ENCODE results near the gene CLPTM1.

CLPTM1 gene

GRCh38 chr19:45032421-45032820 is 77.2 kb downstream of the CLPTM1 start:
- Histone ChIP-seq H4K20me1 (ENCODE audit: low read depth, low read length) (no peaks in the 10 kb centered on the region), H3K27me3 (ENCODE audit: low read length) (no peaks in the 10 kb centered on the region), H3K79me2 (ENCODE audit: insufficient read depth, low read length) (0 out of 2 replicates have a peak, but pooled peaks cover 3% of the 10 kb centered on the region), H3K9me3 (ENCODE audit: insufficient read depth, low read length) (no peaks in the 10 kb centered on the region), H3K36me3 (ENCODE audit: low read length) (peaks cover 16% of the 10 kb centered on the region), H3K9ac (ENCODE audit: low read length) (no peak overlapping the region), H3F3A (ENCODE audit: insufficient read depth) (peaks cover 13% of the 10 kb centered on the region), H3K4me2 (ENCODE audit: low read depth, low read length, poor library complexity, severe bottlenecking) (no peak overlapping the region), H3K9me2 (replicated peaks; ENCODE audit: insufficient read depth, low read length) (no peaks in the 10 kb centered on the region), H3K27ac (ENCODE audit: low read depth, low read length) (no peak overlapping the region), H3K4me3 (ENCODE audit: insufficient read depth, low read length, poor library complexity, severe bottlenecking) (no peak overlapping the region), H2AFZ (ENCODE audit: low read depth, low read length, severe bottlenecking) (no peak overlapping the region)
- no peak for TF ChIP-seq EZH2phosphoT487 (conservative IDR thresholded peaks at IDR 0.05; ENCODE audit: low read length)
- no peak for TF ChIP-seq CTCF (IDR thresholded peaks at IDR 0.05; ENCODE audit: insufficient read depth, low read length, poor library complexity, severe bottlenecking)

- Histone ChIP-seq H3K79me2 (ENCODE audit: insufficient read depth, low read length) (peaks cover 22% of the 10 kb centered on the region), H3K9me3 (ENCODE audit: insufficient read depth, low read length) (no peaks in the 10 kb centered on the region), H3K27ac (ENCODE audit: low read depth, low read length) (no peak overlapping the region), H3F3A (ENCODE audit: insufficient read depth) (peaks cover 15% of the 10 kb centered on the region), H3K27me3 (ENCODE audit: low read length) (no peaks in the 10 kb centered on the region), H4K20me1 (ENCODE audit: low read depth, low read length) (peaks cover 5% of the 10 kb centered on the region; the same call in 1 of the 2 replicates), H3K9me2 (replicated peaks; ENCODE audit: insufficient read depth, low read length) (no peaks in the 10 kb centered on the region), H3K9ac (ENCODE audit: low read length) (no peak overlapping the region), H3K4me3 (ENCODE audit: insufficient read depth, low read length, poor library complexity, severe bottlenecking) (no peak overlapping the region), H3K36me3 (ENCODE audit: low read length) (peaks cover 8% of the 10 kb centered on the region), H2AFZ (ENCODE audit: low read depth, low read length, severe bottlenecking) (no peak overlapping the region), H3K4me2 (ENCODE audit: low read depth, low read length, poor library complexity, severe bottlenecking) (no peak overlapping the region)
- no peak for TF ChIP-seq EZH2phosphoT487 (conservative IDR thresholded peaks at IDR 0.05; ENCODE audit: low read length)
- no peak for TF ChIP-seq CTCF (IDR thresholded peaks at IDR 0.05; ENCODE audit: insufficient read depth, low read length, poor library complexity, severe bottlenecking)
Observed at GRCh38 chr19:45035755-45036154, 80.6 kb downstream of the CLPTM1 start.

GRCh38 chr19:45037393-45038169 is 82.4 kb downstream of the CLPTM1 start:
- no peaks in the 10 kb centered on the region for H3K9me3 ChIP-seq (ENCODE audit: insufficient read depth, low read length)
- H3K4me2 ChIP-seq (ENCODE audit: low read depth, low read length, poor library complexity, severe bottlenecking): no peak overlapping the region
- H3K4me3 ChIP-seq (ENCODE audit: insufficient read depth, low read length, poor library complexity, severe bottlenecking): no peak overlapping the region
- H3K27ac ChIP-seq (ENCODE audit: low read depth, low read length): no peak overlapping the region
- H3K27me3 ChIP-seq (ENCODE audit: low read length): no peaks in the 10 kb centered on the region
- H3K9me2 ChIP-seq (replicated peaks; ENCODE audit: insufficient read depth, low read length): no peaks in the 10 kb centered on the region
- H2AFZ ChIP-seq (ENCODE audit: low read depth, low read length, severe bottlenecking): no peak overlapping the region
- peaks cover 35% of the 10 kb centered on the region for H3K79me2 ChIP-seq (ENCODE audit: insufficient read depth, low read length)
- peaks cover 12% of the 10 kb centered on the region; the same call in 1 of the 2 replicates for H3F3A ChIP-seq (ENCODE audit: insufficient read depth)
- H4K20me1 ChIP-seq (ENCODE audit: low read depth, low read length): peaks cover 5% of the 10 kb centered on the region; the same call in 1 of the 2 replicates
- H3K36me3 ChIP-seq (ENCODE audit: low read length): peaks cover 3% of the 10 kb centered on the region; the same call in 1 of the 2 replicates
- H3K9ac ChIP-seq (ENCODE audit: low read length): no peak overlapping the region
- TF ChIP-seq CTCF (IDR thresholded peaks at IDR 0.05; ENCODE audit: insufficient read depth, low read length, poor library complexity, severe bottlenecking): no peak
- TF ChIP-seq EZH2phosphoT487 (conservative IDR thresholded peaks at IDR 0.05; ENCODE audit: low read length): no peak

Data from SU-DHL-6 (cell line).